ENCODE measurements around the gene PTPRS.

Gene PTPRS

GRCh38 chr19:5343848-5344247, 3.2 kb upstream of the PTPRS start:
- no peak overlapping the region for H3K27ac ChIP-seq (ENCODE audit: low read length)
- no peaks in the 10 kb centered on the region for H4K20me1 ChIP-seq (ENCODE audit: insufficient read depth, low read length)
- no peaks in the 10 kb centered on the region for H3K36me3 ChIP-seq (replicated peaks; ENCODE audit: low read depth, low read length)
- peaks cover 18% of the 10 kb centered on the region; the same call in 1 of the 2 replicates for H3K27me3 ChIP-seq (ENCODE audit: low read depth, low read length)
- no peak overlapping the region for H3K4me3 ChIP-seq (ENCODE audit: low read length)
- no peaks in the 10 kb centered on the region for H3K4me1 ChIP-seq (ENCODE audit: low read length)
- H3K4me2 ChIP-seq (ENCODE audit: low read length): no peak overlapping the region
- no peaks in the 10 kb centered on the region for H3K79me2 ChIP-seq (ENCODE audit: low read length)
- TF ChIP-seq EZH2phosphoT487 (IDR thresholded peaks at IDR 0.05; ENCODE audit: low read depth) (no peak), CTCF (IDR thresholded peaks at IDR 0.05; ENCODE audit: low read depth, low read length) (no peak)
- no peak overlapping the region for H2AFZ ChIP-seq (ENCODE audit: low read depth, low read length)
- H3K9ac ChIP-seq (ENCODE audit: low read length): no peak overlapping the region
- no peaks in the 10 kb centered on the region for H3K9me3 ChIP-seq (ENCODE audit: insufficient read depth, low read length)

- H3K79me2 ChIP-seq (ENCODE audit: low read length): no peaks in the 10 kb centered on the region
- H3K4me3 ChIP-seq (ENCODE audit: low read length): no peak overlapping the region
- H4K20me1 ChIP-seq (ENCODE audit: insufficient read depth, low read length): no peaks in the 10 kb centered on the region
- H3K36me3 ChIP-seq (replicated peaks; ENCODE audit: low read depth, low read length): no peaks in the 10 kb centered on the region
- TF ChIP-seq CTCF (IDR thresholded peaks at IDR 0.05; ENCODE audit: low read depth, low read length) (no peak), EZH2phosphoT487 (IDR thresholded peaks at IDR 0.05; ENCODE audit: low read depth) (no peak)
- peaks cover 18% of the 10 kb centered on the region for H3K27me3 ChIP-seq (ENCODE audit: low read depth, low read length)
- H3K4me1 ChIP-seq (ENCODE audit: low read length): no peaks in the 10 kb centered on the region
- H3K27ac ChIP-seq (ENCODE audit: low read length): no peak overlapping the region
- no peak overlapping the region for H3K9ac ChIP-seq (ENCODE audit: low read length)
- no peak overlapping the region for H3K4me2 ChIP-seq (ENCODE audit: low read length)
- H2AFZ ChIP-seq (ENCODE audit: low read depth, low read length): no peak overlapping the region
- no peaks in the 10 kb centered on the region for H3K9me3 ChIP-seq (ENCODE audit: insufficient read depth, low read length)
Observed at GRCh38 chr19:5342573-5343201, 2.1 kb upstream of the PTPRS start.

GRCh38 chr19:5341981-5342380, 1.4 kb upstream of the PTPRS start:
- no peaks in the 10 kb centered on the region for H3K4me1 ChIP-seq (ENCODE audit: low read length)
- no peak overlapping the region for H3K4me3 ChIP-seq (ENCODE audit: low read length)
- H2AFZ ChIP-seq (ENCODE audit: low read depth, low read length): no peak overlapping the region
- H4K20me1 ChIP-seq (ENCODE audit: insufficient read depth, low read length): no peaks in the 10 kb centered on the region
- peaks cover 19% of the 10 kb centered on the region for H3K27me3 ChIP-seq (ENCODE audit: low read depth, low read length)
- H3K36me3 ChIP-seq (replicated peaks; ENCODE audit: low read depth, low read length): no peaks in the 10 kb centered on the region
- no peak overlapping the region for H3K27ac ChIP-seq (ENCODE audit: low read length)
- no peaks in the 10 kb centered on the region for H3K9me3 ChIP-seq (ENCODE audit: insufficient read depth, low read length)
- H3K9ac ChIP-seq (ENCODE audit: low read length): no peak overlapping the region
- no peaks in the 10 kb centered on the region for H3K79me2 ChIP-seq (ENCODE audit: low read length)
- TF ChIP-seq CTCF (IDR thresholded peaks at IDR 0.05; ENCODE audit: low read depth, low read length): no peak
- no peak for TF ChIP-seq EZH2phosphoT487 (IDR thresholded peaks at IDR 0.05; ENCODE audit: low read depth)
- H3K4me2 ChIP-seq (ENCODE audit: low read length): no peak overlapping the region

GRCh38 chr19:5341448-5341820, 822 bp upstream of the PTPRS start:
- Histone ChIP-seq H3K9me3 (ENCODE audit: insufficient read depth, low read length) (no peaks in the 10 kb centered on the region), H4K20me1 (ENCODE audit: insufficient read depth, low read length) (no peaks in the 10 kb centered on the region), H3K27ac (ENCODE audit: low read length) (no peak overlapping the region), H3K36me3 (replicated peaks; ENCODE audit: low read depth, low read length) (no peaks in the 10 kb centered on the region), H3K4me3 (ENCODE audit: low read length) (no peak overlapping the region), H3K79me2 (ENCODE audit: low read length) (no peaks in the 10 kb centered on the region), H3K4me1 (ENCODE audit: low read length) (peaks cover under 1% of the 10 kb centered on the region; the same call in 1 of the 2 replicates), H2AFZ (ENCODE audit: low read depth, low read length) (no peak overlapping the region), H3K9ac (ENCODE audit: low read length) (no peak overlapping the region), H3K27me3 (ENCODE audit: low read depth, low read length) (peaks cover 18% of the 10 kb centered on the region), H3K4me2 (ENCODE audit: low read length) (no peak overlapping the region)
- TF ChIP-seq CTCF (IDR thresholded peaks at IDR 0.05; ENCODE audit: low read depth, low read length): no peak
- no peak for TF ChIP-seq EZH2phosphoT487 (IDR thresholded peaks at IDR 0.05; ENCODE audit: low read depth)
